GM19240 (cell line): ENCODE data around the gene ATG2B.

Source experiments
- DNase-seq: peaks from one replicate; pipeline ENCODE4 v3.0.0; 2011; ENCODE audit warnings: low spot score; ENCODE audit not compliant: insufficient read length

ATG2B gene

DNA sequence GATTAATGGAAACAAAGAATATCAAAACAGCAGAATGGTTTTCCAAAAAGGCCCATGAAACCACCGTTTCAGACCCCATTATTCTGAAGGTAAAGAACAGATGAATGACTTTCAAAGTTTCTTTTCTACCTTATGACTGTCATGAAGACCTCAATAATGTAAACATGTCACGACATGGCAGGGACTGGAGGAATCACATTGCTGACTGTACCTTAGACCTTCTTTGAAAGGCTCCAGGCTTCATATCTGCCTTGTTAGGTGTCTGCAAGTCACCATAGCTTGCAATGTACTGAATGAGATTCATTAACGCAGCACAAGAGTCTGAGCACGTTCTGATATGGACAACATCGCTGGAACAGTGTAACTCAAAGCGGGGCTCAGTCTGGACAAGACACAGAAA is 52.2 kb downstream of the ATG2B start:
- no peak for DNase-seq

- DNase-seq: no peak
These were observed 53.2 kb downstream of the ATG2B start for GRCh38 chr14:96309896-96310330.

GRCh38 chr14:96309133-96309895 is 53.8 kb downstream of the ATG2B start:
- DNase-seq: no peak

- DNase-seq: no peak
These were observed 55.7 kb downstream of the ATG2B start for GRCh38 chr14:96307434-96307833.

DNA sequence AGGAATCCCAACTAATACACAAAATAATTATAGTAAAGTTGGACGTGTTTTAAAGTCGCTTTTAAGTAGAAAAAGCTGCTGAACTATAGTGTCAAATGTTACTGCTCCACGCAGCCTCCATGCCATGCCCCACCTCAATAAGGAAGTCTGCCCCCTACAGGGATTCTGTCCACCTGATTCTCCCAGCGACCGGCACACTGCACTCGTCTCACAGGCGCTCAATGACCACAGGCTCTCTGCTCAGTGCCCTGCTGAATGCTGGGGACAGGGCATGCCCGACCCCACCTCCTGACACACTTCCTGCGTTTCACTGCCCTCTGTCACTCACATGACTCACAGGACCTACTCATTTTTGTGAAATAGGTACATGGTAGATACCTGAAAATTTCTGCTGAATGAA is 58.2 kb downstream of the ATG2B start:
- DNase-seq: no peak

DNA sequence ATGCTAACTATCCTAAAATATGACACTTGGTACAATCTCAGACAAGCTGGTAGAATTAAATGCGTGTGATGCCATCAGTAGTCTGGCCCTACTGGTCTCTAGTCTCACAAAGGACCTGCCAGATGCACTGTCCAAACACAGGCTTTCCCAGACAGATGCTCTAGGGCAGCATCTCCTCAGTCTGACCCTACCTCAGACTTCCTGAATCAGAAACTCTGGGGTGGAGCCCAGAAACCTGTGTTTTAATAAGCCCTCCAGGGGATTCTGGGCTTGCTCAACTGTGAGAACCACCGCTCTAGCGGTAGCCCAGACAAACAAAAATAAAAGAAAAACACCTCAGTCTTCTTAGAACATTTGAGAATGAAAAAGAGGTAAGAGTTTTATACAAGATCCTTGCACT is 59.2 kb downstream of the ATG2B start:
- DNase-seq: no peak

DNA sequence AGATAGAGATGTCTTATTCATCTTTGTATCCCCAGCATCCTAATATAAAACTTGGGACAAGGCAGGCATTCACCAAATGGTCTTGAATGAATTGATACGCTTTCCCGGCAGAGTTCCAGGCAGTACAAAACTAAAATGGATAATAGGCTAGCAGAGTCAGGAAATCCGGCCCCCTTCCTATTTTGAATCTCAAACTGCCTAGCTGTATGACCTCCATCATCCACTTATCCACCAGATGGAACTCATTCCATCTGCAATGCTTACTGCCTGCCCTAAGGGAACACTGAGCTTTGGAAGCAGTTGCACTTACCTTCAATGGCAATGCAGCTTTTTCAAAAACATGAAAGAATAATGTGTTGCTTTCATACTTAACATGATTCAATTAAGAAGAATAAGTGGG is 63.7 kb downstream of the ATG2B start:
- no peak for DNase-seq

- DNase-seq: no peak
These were observed 65.1 kb downstream of the ATG2B start for GRCh38 chr14:96297997-96298515.

DNA sequence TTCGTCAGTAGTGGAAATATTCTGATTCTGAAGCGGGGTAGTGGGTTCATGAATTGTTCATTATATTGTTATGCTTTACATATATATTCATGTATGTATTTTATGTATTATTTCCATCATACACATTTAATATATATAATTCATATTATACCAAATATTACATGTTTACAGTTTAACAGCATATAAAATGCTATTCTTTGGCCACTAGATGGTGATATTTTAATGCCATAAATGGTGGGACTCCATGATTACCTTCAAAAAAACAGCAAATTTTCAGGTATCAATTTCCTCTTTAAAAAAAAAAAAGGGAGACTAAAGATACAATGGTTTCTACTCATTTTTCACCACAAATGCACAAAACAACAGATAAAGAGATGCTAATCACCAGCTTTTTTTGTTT is 66.1 kb downstream of the ATG2B start:
- no peak for DNase-seq

- no peak for DNase-seq
These were observed 68.9 kb downstream of the ATG2B start for GRCh38 chr14:96294246-96294645.

GRCh38 chr14:96287856-96288255 is 75.3 kb downstream of the ATG2B start:
- DNase-seq: no peak

DNA sequence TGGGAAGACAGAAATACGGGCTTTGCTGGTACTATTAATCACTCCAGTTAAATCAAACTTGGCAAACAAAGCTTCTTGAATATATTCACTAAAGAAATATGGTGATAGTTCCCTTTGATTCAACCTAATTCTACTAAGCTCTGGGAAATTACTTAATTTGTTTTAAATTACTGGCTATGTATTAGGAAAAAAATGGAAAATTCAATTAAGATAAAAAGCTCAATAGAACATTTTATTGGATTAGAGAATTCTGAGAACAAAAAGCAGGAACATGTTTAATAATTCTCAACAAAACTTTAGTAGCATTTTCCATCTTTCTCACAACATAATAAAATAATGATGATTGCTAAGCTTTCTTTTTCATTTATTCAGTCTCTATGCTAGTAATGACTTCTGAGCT is 76.9 kb downstream of the ATG2B start:
- DNase-seq: no peak

DNA sequence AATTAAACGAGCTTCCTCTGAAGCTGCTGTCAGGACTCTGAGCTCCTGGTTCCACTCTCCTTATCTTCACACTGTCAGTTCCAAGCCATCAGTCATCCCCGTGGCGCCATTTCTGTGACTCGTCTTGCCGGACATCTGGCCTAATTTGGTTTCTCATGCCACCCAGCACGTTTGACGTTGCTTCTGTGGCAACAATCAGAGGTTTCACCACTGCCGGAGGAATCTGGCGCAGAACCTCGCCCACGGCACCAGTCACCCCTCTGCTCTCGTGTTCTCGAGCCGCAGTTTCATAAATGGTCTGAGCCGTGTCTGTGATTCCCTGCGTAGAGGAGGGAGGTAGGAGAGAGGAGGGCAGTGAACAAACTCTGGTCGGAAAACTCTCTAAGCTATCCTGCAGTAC is 77.5 kb downstream of the ATG2B start:
- no peak for DNase-seq

DNA sequence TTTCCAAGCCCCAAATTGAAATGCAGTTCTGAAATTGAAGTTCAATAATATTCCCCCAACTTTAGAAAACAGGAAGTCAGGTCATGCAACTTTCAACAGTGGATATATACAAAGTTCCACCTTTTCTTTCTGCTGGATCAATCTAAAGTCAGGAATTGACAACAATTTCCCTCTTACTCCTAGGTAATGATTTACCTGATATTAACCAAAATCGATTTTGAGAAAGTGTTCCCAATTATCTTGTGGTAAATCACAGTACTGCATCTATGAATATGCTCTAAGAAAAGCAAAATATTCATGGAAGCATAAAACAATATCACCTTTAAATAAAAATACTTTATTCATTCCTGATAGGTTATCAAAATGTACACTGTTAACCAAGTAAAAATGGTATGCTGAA is 78.7 kb downstream of the ATG2B start:
- no peak for DNase-seq

GRCh38 chr14:96284008-96284407 is 79.1 kb downstream of the ATG2B start:
- no peak for DNase-seq

- no peak for DNase-seq
These were observed 81.7 kb downstream of the ATG2B start for GRCh38 chr14:96281486-96281885.

DNA sequence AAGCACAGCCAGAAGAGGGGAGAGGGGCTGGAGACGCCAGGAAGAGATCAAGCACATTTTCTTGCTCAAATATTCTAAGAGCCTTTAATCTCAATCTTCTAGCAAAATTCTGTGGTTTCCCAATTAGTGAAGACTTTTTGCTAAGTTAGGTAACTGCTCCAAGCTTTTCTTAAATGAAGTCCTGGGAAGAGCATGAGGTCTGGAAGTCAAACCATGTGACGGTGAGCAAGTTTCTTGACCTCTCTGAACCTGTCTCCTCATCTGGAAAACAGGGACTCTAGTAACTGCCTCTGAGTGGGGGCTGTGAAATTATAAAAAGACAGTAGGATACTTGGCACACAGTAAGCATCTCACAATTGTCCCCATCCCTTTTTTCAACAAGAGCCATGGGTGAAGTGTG is 83.0 kb downstream of the ATG2B start:
- DNase-seq: no peak

GRCh38 chr14:96279564-96279963 is 83.6 kb downstream of the ATG2B start:
- DNase-seq: no peak

- no peak for DNase-seq
These were observed 85.3 kb downstream of the ATG2B start for GRCh38 chr14:96277890-96278289.

- DNase-seq: peak; percentile 61
These were observed 87.7 kb downstream of the ATG2B start for GRCh38 chr14:96275177-96276112.

GRCh38 chr14:96274543-96274942 is 88.6 kb downstream of the ATG2B start:
- no peak for DNase-seq

GRCh38 chr14:96274122-96274521 is 89.0 kb downstream of the ATG2B start:
- DNase-seq: no peak
